ENCODE measurements around the gene GRIP1. TPM values are rescaled to one million over a fixed set of nuclear protein-coding genes. Genes with fewer than 3 reads are reported as not detected.

Gene GRIP1
- total RNA-seq, 4 donors from 2014 or later, result 0.85 to 1.8 TPM; not detected in 2

GRCh38 chr12:66495709-66496108, 183.2 kb downstream of the GRIP1 start:
- no peak for TF ChIP-seq CTCF (IDR thresholded peaks at IDR 0.05; ENCODE audit: low read depth)

GRCh38 chr12:66493819-66494218, 185.1 kb downstream of the GRIP1 start:
- no peak for TF ChIP-seq CTCF (IDR thresholded peaks at IDR 0.05; ENCODE audit: low read depth)

- no peak for TF ChIP-seq CTCF (IDR thresholded peaks at IDR 0.05; ENCODE audit: low read depth)
Observed at GRCh38 chr12:66491853-66492252, 187.0 kb downstream of the GRIP1 start.

DNA sequence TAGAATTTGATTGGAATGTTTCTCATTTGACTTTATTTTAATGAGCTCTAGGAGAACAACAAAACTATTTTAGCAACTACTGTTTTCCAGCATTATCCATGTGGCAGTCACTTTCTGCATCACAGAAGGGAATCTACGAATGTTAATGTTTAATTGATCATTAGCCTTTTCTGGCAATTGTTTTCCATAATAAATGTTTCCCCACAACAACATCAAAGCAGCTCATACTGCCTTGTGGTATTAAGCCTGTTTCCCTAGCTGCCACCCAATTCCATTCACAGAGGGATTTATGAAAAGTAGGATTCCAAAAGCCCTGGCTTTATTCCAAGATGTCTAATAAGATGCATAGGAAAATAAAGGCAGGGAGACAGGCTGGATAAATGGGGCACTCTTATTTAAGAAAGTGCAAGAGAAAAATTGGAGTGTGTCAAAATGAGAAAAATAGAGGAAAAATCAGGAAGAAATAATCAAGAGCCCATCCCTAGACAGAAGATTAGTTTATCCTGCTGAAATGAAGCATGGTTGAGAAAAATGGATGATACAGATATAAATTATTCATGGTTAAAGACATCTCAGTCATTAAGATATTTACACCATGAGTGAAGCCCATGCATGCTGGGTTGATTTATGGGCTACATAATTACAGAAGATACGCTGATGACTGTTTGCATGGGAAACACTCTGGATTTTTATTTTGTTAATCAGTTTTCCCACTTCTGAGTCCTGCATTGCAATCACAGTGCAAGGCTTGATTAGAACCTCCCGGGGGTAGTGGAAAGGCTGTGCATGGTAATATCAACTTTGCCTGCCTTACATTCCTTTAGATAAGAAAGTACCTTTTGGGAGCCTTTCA, 196.3 kb downstream of the GRIP1 start:
- TF ChIP-seq CTCF (IDR thresholded peaks at IDR 0.05; ENCODE audit: low read depth), result no peak

DNA sequence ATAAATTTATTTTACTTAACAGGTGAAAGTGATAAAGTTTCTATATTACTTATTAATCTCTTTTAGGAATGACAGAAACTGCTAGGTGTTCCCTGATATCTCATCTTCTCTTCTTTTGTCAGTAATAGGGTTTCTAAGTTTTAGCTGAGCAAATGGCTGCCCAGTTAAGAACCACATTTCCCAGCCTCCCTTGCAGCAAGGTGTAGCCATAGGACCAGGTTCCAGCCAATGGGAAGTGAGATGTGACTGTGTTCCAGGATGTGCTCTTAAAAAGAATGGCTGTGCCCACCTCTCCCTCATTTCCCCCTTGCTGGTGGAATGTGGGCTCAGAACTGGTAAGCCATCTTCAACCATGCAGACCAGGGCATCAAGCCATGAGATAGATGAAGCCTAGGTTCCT, 210.9 kb downstream of the GRIP1 start:
- TF ChIP-seq CTCF (IDR thresholded peaks at IDR 0.05; ENCODE audit: low read depth), result no peak

- TF ChIP-seq CTCF (IDR thresholded peaks at IDR 0.05; ENCODE audit: low read depth), result no peak
Observed at GRCh38 chr12:66461331-66461730, 217.5 kb downstream of the GRIP1 start.

GRCh38 chr12:66459944-66460482, 218.9 kb downstream of the GRIP1 start:
- TF ChIP-seq CTCF (IDR thresholded peaks at IDR 0.05; ENCODE audit: low read depth), result no peak

Data from subcutaneous adipose tissue (tissue), 4 donors.